GM19468 (cell line): ENCODE measurements around the gene AHI1.
A peak's percentile ranks its signal among the peaks of the same experiment; 100 is the strongest.

Experiments used
- ATAC-seq: cut with Tn5 transposase; IDR thresholded peaks from one replicate; pipeline ENCODE4 v1.9.1; 2021; ENCODE audit warnings: mild to moderate bottlenecking, moderate library complexity, moderate number of reproducible peaks; ENCODE audit not compliant: unreplicated experiment; ENCODE audit errors: extremely low read depth

AHI1 gene

DNA sequence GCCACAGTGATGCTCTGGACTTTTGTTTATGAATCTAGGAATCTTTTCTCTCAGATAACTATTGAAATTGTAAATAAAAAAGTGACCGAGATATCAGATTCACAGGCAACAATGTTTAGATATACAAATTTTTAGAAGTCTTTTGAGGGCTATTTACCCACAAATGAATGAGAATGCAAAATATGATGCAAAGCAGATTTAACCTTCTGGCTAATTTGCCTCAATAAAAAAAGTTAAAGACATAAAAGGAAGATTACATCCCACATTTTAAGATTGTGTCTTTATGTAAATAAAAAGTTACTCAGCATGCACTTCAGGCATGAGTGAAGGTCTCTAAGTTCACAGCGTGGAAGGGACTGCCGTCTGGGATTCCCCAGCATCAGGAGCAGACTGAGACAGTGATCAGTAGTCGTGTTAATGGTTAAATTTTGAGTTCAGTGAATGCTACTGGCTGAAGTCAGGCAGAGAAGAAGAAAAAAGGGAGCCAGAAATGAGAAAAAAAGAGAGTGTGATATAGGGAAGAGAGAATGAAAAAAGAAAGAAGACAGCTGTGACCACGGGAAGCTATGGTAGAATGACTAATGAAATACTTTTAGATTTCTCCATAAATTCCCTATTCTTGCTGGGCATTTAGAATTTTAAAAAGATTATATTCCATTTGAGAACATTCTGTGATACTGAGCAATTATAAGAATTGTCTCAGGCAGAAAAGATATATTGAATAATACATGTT is 222.8 kb downstream of the AHI1 start:
- ATAC-seq = peak; percentile 47

DNA sequence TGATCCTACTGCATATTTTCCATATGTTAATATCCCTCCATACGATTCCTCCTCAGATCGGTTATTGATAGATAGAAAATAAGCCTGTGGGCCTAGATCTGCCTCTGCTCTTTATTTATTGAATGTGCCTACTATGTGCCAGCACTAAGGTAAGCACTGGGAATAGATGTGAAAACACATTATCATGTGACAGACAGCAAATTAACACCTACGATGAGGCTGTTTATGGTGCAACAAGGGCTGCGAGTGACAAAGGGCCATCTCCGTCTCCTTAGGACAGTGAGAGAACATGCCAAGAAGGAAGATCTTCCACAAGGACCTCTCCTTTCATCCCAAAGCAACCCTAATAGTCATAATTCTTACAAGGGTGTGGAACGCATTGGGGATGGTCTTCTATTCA is 225.9 kb downstream of the AHI1 start:
- ATAC-seq = no peak

DNA sequence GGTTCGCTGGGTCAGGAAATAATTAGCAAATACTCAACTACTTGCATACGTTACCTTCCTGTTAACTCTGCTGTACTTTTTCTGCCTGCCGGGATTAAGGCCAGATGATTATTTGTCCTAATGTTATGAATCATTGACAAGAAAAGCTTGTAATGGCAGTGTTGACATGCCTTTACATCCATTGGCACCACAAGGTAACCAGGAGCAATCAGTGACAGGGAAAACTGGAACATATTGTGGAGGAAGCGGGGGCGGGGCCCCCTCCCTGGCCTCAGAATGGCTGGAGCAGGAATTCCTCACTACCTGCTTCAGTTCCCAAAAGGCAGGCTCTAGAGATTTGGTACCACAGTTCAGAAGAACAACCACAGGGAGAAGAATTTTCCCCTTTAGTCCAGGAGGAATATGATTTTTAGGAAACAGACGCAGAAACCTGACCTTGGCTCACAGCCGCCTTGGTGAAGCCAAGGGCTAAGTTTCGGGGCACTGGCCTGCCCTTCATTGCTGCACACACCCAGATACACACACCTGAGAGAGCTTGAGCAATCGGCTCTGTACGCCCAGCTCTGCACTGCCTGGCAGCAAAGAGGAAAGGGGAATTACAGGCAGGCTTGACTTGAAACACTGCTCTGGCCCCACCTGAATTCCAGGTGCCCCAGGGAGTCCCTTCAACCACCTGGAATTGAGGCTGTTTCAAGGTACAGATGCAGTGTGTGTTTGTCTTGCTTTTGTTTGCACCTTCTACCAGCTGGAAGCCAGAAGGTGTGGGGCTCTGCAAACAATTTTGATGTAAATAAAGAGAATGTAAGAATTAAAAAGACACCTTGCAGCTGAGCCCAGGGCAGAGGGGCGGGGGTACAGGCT is 226.6 kb downstream of the AHI1 start:
- ATAC-seq = no peak

DNA sequence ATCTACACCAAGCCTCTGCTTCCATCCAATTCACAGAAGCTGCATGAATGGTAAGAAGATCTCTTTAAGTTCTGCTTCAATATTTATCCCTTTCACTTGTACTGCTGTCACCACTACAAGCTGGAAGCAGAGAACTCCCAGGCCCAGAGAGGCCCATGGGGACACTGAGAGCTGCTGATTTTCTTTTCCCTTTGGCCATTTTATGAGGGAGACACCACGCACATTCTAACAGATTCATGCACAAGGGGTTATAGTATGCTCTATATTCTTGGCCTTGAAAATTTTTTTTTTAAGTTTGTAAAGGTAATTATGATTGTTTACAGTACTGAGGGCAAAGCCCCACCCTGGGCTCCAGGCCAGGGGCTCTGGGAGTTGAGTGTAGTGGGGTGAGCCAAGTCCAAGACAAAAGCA is 228.1 kb downstream of the AHI1 start:
- no peak for ATAC-seq

DNA sequence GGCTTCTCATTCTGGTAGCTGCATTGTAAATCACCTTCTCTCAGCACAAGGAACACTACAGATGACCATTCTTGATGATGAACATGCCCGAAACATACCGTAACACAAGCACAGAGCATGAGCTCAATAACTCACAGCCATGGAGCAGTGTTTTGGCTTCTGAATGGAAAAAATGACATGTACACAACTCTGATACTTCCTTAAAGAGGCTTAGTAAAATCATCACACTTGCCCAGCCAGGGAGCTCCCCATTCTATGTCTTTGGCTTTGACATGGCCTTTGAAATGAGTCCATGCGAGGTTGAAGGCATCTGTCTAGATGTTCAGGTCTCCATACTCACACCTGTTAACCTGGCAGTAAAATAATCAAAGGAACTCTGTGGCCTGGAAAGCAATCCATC is 228.8 kb downstream of the AHI1 start:
- ATAC-seq = no peak

DNA sequence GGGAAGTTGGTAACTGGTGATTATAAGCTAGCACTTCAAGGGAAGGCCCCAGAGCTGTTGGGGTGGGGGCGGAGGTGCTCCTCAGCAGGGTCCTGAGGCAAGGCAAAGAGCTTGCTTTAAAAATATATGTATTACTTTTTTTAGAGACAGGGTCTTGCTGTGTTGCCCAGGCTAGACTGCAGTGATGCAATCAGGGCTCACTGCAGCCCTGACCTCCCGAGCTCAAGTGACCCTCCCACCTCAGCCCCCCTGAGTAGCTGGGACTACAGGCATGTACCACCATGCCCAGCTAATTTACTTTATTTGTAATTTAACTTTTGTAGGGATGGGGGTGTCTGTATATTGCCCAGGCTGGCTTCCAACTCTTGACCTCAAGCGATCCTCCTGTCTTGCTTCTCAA is 229.3 kb downstream of the AHI1 start:
- ATAC-seq = no peak

DNA sequence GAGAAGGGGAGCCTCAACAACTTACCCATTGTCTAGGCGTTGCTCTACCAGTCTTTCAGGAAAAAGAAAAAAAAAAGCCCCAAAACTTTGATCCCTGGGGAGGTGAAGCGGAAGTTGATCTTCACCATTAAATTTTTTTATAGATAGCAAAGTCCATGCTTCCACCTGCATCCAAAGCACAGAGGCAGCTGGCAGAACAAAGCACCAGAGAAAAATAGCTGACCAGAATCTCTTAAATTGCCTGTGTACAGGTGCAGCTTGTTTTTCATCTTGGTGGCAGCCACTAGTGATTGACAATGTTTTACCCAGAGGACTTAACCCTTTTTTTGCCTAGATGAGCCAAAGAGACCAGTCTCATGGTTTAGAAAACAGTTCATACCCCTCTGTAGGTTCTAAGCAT is 230.5 kb downstream of the AHI1 start:
- ATAC-seq = no peak

DNA sequence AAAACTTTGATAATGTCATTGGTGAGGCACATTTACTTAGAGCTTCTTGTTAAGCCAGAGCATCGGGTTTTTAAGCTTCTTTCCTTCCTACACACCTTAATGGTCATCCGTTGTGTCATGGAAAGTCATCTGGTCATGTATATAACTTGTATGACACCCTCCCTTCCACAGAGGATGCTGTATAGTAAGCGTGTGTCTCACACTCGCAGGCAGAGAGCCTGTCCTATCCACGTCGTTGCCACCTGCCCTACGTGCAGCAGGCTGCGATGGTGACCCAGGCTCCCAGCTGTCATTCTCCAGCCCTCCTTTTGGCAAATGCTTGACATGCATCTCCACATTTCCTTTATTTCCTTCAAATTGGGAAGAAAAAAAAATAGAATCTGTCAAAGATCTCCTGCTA is 230.9 kb downstream of the AHI1 start:
- no peak for ATAC-seq

DNA sequence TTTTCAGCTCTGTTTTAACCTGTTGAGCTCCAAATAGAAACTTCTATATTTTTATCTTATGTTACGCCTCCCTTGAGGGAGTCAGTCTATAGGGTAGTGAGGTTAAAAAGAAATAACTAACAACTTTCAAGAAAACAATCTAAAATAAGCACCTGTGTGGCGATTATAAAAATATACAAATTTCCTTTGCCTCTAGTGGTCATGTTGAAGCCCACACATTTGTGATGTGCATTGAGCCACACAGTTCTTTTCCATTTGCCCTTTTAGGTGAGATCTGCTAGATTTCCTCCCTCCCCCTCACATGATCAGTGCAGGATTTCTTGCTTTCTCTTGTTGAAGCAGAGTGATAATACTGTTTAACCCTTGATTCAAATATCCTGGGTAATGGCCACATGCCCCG is 232.3 kb downstream of the AHI1 start:
- ATAC-seq = no peak

DNA sequence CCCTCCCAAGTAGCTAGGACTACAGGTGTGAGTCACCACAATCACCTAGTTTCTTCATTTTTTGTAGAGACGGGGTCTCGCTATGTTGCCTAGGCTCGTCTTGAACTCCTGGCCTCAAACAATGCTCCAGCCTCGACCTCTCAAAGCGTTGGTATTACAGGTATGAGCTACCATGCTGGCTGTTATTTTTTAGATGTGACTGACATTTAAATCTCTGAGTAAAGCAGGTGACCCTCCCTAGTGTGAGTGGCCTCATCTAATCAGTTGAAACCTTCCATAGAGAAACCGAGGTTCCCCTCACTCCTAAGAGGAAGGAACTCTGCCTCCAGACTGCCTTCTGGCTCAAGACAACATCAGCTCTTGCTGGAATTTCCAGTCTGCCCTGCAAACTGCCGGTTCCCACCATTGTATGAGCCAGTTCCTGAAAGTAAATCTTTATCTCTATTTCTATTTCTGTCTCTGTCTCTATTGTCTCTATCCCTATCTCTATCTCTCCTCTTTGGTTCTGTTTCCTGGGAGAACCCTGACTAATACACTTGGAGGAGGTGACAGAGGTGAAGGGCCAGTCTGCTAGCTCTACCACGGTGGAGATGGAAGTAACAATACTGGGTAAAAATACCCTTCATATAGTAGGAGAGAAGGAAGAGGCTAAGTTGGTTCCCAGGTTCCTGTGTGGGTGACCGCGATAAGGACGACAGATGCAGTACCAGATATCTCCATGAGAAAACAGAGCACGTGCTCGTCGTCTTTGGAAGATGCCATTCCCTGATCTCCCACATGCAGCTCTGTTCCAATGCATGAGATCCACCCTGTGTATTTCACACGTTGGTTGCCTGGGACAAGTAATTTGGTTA is 235.4 kb downstream of the AHI1 start:
- ATAC-seq = no peak

DNA sequence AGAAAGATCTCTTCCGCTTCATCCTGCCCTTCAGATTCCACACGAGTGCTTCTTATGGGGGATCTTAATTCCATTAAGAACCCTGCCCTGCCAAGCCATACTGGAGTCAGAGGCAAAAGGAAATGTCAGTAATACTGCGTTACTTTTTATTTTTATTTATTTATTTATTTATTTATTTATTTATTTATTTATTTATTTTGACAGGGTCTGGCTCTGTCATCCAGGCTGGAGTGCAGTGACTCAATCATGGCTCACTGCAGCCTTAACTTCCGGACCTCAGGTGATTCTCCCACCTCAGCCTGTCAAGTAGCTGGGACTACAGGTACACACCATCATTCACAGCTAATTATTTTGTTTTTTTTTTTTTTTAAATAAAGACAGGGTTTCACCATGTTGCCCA is 236.9 kb downstream of the AHI1 start:
- no peak for ATAC-seq

DNA sequence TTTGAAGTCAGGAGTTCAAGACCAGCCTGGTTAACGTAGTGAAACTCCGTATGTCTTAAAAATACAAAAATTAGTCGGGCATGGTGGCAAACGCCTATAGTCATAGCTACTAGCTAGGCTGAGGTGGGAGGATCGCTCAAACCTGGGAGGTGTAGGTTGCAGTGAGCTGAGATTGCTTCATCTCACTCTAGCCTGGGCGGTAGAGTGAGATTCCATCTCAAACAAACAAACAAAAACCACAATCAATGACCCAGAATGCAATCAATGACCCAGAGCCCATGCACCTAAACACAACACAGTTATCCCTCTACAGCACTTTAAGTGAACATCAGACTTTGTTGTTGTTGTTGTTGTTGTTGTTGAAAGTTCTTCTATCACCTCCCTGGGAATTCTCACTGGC is 238.6 kb downstream of the AHI1 start:
- no peak for ATAC-seq

DNA sequence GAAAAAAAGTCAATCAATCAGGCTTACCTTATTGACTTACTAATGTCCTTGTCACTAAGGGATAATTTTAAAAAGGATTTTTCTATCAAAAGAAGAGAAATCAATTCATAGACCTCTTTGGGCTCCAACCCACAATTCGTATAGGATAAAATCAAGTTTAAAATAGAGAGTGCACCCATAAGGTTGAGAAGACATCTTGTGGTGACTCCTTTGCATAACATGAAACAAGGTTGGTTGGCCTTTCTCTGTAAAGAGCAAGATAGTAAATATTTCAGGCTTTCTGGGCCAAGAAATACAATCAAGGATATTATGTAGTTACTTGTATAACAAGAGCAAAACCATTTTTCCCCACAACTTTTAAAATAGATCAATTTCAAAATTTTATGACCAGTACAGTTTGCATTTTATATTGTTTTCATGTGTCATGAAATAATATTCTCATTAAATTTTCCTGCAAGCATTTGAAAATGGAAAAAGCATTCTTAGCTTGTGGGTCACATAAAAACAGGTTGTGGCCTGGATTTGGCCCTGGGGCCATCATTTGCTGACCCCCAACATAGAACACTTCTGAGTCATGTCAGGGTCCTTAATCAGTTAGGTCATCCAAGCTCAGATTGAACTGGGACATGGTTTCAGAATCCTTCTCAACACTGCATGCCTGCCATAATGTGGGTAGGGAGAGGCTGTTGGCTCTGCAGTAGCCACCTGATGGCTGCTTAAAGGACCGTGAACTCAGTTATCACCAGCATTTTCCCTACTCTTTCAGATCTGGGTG is 239.7 kb downstream of the AHI1 start:
- no peak for ATAC-seq

DNA sequence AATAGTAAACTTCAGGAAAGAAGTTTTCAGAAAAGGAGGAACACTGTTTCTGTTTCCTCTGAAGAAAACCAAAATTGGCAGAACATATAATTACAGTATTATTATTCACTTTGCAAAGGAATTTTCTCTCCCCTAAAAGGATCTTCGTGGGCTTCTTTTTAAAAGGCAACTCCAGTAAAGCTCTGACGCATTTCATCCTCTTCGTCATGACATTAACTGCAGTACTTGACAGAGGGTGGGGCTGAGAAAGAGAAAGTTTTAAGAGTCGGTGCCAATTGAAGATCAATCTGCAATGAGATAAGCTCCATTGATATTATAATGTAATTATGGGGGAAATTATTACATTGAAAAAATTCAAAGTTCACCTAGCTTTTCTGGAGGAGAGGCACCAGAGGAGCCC is 240.7 kb downstream of the AHI1 start:
- no peak for ATAC-seq

DNA sequence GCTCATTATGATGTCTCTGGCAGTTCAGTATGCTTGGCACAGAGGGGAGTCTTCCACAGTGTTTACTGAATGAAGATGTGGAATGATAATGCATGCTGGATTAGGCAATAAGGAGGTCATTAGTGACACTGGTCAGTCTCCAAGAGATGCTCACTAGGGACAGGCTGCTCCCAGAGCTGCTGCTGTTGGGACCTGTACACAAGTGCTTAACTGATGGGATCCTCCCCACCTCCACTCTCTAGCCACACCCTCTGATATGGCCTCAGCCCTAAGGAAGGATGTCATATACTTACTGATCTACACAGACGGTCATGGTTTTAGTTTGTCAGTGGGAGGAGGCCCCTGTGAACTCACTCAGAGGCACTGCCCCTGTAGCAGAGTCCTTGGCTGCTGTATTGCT is 243.1 kb downstream of the AHI1 start:
- ATAC-seq = no peak

DNA sequence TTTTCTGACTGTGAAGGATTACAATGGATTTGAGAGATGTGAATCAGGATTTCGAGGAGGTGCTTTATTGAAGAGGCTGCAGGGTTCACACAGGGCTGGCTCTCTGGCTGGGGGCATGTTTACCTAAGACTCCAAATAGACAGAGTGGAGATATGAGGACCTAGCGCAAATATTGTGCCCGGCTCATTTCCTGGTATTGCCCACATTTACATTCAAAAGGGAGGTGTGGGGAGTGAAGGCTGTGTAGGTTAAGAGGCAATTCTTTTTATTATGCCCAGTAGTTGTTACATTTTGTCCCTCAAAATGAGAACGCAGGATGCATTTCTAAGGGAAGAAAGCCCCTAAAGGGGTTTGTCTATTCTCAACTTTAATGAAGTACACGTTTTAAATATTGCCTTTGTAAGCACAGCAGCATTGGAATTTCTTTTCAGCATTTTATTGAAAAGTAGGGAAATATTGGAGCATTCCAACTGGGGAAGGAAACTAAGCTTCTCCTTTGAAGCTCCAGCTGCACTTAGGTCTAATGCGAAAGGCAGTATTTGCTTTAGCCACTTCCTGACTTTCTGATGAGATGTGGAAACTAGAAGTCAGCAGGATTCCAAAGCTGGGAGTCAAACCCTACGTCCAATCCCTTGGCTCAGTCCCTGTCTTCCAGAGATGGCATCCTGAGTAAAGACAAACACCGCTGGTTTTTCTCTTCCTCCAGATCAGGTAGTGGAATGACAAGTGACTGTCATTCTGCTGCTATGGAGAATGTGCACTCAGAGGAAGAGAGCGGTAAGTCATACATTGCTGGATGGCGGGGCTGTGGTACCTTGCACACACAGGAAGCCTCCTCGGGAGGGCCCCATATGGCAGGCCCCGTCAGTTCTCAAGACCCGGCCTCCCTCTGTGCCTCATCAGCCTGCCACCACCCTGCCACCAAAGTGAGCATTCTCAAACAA is 245.8 kb downstream of the AHI1 start:
- no peak for ATAC-seq

DNA sequence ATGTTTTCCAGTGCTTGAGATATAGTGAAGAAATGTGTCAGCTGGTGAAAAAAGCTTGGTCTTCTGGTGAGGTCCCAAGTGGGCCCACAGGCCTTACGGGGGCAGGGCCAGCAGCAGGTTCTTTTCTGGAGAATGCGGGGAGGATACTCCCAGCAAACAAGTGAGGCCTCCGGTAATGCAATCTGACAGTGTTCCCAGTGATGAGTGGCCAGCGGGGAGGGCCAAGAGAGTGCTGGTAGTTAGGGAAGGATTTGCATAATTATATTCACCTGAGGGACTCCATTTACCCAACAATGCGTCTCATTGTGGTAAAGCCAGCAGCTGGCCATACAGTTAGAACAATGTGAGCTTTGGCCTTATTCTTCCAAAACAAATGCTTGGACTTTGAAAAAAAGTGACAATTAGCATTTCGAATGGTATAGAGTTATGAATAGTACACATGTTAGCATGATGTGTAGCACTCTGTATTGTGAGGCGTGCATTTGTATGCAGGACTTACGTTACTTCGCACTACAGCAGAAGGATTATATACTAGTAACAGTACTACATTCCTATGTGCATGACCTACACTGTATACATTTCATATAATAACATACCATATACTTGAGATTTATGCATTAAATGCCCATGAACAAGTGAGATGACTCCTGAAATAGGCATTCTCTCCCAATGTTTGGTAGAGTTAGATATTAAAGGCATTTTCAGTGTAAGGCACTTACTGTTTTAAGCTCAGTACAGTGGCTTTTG is 246.6 kb downstream of the AHI1 start:
- no peak for ATAC-seq

DNA sequence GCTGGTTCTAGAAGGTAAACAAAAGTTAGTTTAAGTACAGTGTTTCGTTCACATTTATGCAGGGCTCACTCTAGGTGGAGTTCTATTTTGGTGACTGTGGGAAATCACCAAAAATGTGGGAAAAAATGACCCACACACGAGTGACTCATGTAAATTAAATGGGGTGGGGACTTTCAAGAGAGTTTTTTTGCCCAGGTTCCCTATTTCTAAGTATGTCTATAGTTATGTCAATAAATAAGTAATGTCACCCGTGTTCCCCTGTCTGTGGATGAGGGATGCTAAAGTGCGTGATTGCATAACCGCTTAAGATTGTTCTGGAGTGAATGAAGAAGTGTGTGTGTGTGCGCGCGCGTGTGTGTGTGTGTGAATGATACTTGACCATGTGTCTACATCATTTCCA is 247.3 kb downstream of the AHI1 start:
- ATAC-seq = no peak
